Body of pancreas (tissue), 4 donors: ENCODE measurements around the gene ZFP2. TPM values are rescaled to one million over a fixed set of nuclear protein-coding genes. Genes with fewer than 3 reads are reported as not detected.

Experiments
- ATAC-seq: fragments of 150-250 bp; one replicate; pipeline ENCODE4 v1.9.1; 2016
- DNase-seq, 4 donors: peaks; one replicate each; pipeline ENCODE4 v3.0.0-alpha.2; 2019
- H3K27ac ChIP-seq, 4 donors: fragments of 200-600 bp; sonication (generic); 1 replicate in 3 of 4; 2 replicates in 1 of 4; pipeline versions ENCODE4 v1.5.1 to v1.6.1; 2016 to 2019; ENCODE audit warnings: mild to moderate bottlenecking in 1 of 4, mixed read lengths in 1 of 4, moderate library complexity in 1 of 4
- H3K27me3 ChIP-seq, 2 donors: fragments of 200-600 bp; sonication (generic); one replicate each; pipeline ENCODE4 v1.6.0; 2016; ENCODE audit warnings: mild to moderate bottlenecking in 1 of 2
- H3K36me3 ChIP-seq, 2 donors: fragments of 200-600 bp; sonication (generic); replicated peaks in 1 of 2; 2 replicates each; pipeline ENCODE4 v1.5.1; 2016; ENCODE audit warnings: low read depth in 2 of 2; ENCODE audit not compliant: insufficient read depth in 1 of 2
- H3K4me1 ChIP-seq: fragments of 200-600 bp; sonication (generic); one replicate; pipeline ENCODE4 v1.6.0; 2016
- H3K4me3 ChIP-seq, 2 donors: fragments of 200-600 bp; sonication (generic); 1 replicate in 1 of 2; 2 replicates in 1 of 2; pipeline ENCODE4 v1.5.1; 2016 to 2019
- H3K9me3 ChIP-seq, 3 donors: fragments of 200-600 bp; sonication (generic); 1 replicate in 2 of 3; 2 replicates in 1 of 3; pipeline ENCODE4 v1.5.1; 2016
- POLR2A ChIP-seq, 3 donors: fragments of 450-650 bp; IDR thresholded peaks; one replicate each; pipeline ENCODE4 v1.6.1; 2016; ENCODE audit warnings: antibody characterized with exemption in 3 of 3, mild to moderate bottlenecking in 2 of 3
- WGBS, 2 donors: methylation state at CpG; one replicate each; pipeline ENCODE4 v1.1.5; 2017; 5-methylcytosine and 5-hydroxymethylcytosine counted together
- intact Hi-C: fragments of 100-400 bp; cut with DNase I; formaldehyde crosslinking; loops from one replicate; pipeline ENCODE4 v1.15.1; 2023
- total RNA-seq, 2 donors: library from RNA; depleted of rRNA; stranded (reverse); fragments of >200 nt; gene quantifications; one replicate each; pipeline ENCODE4 v1.1.0, GENCODE V29; 2016
- TF ChIP-seq, protein P1 (sequence below), 7 experiments: fragments of 450-650 bp in 4 of 7; fragments of 200-600 bp in 3 of 7; sonication (generic) in 3 of 7; IDR thresholded peaks; one replicate each; pipeline ENCODE4 v1.5.1; 2016 to 2019; ENCODE audit warnings: antibody characterized with exemption in 7 of 7

The ZFP2 gene
- total RNA-seq, 2 donors from 2014 or later: 1.8 to 2.6 TPM

DNA sequence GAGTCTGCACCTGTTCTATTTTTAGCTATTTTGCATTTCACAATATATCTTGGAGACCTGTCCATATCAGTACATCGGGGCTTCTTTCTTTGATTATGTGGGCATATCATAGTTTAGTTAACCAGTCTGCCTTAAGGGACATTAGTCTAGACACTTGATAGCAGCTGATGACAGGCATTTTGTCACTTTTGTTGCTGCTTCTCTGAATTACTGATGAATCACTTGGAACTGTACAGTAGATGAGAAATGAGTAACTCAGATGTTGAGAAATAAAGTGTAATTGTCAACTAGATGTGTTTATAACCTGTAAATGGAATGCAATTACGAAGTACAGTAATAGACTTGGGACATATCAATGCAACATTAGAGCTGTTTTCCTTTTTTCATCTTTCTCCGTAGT lies 7.1 kb downstream of the ZFP2 start:
- Histone ChIP-seq H3K36me3 (no peaks in the 10 kb centered on the region), H3K9me3 (peaks cover 0 to 18% (median 0%) of the 10 kb centered on the region in 3 donors), H3K4me3 (no peak overlapping the region), H3K27ac (no peak overlapping the region), H3K27me3 (no peaks in the 10 kb centered on the region), H3K4me1 (no peaks in the 10 kb centered on the region)
- 61 to 83% methylated on average over 3 of the region's 3 CpGs for WGBS, 2 donors
- TF ChIP-seq, protein P1, sequence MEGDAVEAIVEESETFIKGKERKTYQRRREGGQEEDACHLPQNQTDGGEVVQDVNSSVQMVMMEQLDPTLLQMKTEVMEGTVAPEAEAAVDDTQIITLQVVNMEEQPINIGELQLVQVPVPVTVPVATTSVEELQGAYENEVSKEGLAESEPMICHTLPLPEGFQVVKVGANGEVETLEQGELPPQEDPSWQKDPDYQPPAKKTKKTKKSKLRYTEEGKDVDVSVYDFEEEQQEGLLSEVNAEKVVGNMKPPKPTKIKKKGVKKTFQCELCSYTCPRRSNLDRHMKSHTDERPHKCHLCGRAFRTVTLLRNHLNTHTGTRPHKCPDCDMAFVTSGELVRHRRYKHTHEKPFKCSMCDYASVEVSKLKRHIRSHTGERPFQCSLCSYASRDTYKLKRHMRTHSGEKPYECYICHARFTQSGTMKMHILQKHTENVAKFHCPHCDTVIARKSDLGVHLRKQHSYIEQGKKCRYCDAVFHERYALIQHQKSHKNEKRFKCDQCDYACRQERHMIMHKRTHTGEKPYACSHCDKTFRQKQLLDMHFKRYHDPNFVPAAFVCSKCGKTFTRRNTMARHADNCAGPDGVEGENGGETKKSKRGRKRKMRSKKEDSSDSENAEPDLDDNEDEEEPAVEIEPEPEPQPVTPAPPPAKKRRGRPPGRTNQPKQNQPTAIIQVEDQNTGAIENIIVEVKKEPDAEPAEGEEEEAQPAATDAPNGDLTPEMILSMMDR (IDR thresholded peaks at IDR 0.05): no peak
- no peak for TF ChIP-seq POLR2A (IDR thresholded peaks at IDR 0.05)
- DNase-seq: no peak
- no peak for ATAC-seq
- intact Hi-C loops: no loop called here

DNA sequence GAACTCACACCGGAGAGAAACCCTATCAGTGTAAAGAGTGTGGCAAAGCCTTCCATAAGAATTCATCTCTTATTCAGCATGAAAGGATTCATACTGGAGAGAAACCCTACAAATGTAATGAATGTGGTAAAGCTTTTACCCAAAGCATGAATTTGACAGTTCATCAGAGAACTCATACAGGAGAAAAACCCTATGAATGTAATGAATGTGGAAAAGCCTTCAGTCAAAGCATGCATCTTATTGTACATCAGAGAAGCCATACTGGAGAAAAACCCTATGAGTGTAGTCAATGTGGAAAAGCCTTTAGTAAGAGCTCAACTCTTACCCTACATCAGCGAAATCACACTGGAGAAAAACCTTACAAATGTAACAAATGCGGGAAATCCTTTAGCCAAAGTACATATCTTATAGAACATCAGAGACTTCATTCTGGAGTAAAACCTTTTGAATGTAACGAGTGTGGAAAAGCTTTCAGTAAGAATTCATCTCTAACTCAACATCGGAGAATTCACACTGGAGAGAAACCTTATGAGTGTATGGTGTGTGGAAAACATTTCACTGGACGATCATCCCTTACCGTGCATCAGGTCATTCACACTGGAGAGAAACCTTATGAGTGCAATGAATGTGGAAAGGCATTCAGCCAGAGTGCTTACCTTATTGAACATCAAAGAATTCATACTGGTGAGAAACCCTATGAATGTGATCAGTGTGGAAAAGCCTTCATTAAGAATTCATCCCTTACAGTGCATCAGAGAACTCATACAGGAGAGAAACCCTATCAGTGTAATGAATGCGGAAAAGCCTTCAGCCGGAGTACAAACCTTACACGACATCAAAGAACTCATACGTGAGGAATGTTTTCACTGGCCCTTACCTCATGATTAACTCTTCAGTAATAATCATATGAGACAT lies 36.4 kb downstream of the ZFP2 start:
- H3K27ac ChIP-seq: no peak overlapping the region
- H3K4me1 ChIP-seq: no peaks in the 10 kb centered on the region
- H3K4me3 ChIP-seq: no peak overlapping the region
- 87 to 97% methylated on average over 11 of the region's 11 CpGs for WGBS, 2 donors
- ATAC-seq (no peak), DNase-seq (no peak)
- H3K27me3 ChIP-seq: no peaks in the 10 kb centered on the region
- TF ChIP-seq, protein P1 (IDR thresholded peaks at IDR 0.05): no peak
- no peak for TF ChIP-seq POLR2A (IDR thresholded peaks at IDR 0.05)
- H3K9me3 ChIP-seq: peaks cover 0 to 90% (median 2%) of the 10 kb centered on the region in 3 donors
- H3K36me3 ChIP-seq: peaks cover 0 to 7% of the 10 kb centered on the region in 2 donors
- intact Hi-C loops: no loop called here

DNA sequence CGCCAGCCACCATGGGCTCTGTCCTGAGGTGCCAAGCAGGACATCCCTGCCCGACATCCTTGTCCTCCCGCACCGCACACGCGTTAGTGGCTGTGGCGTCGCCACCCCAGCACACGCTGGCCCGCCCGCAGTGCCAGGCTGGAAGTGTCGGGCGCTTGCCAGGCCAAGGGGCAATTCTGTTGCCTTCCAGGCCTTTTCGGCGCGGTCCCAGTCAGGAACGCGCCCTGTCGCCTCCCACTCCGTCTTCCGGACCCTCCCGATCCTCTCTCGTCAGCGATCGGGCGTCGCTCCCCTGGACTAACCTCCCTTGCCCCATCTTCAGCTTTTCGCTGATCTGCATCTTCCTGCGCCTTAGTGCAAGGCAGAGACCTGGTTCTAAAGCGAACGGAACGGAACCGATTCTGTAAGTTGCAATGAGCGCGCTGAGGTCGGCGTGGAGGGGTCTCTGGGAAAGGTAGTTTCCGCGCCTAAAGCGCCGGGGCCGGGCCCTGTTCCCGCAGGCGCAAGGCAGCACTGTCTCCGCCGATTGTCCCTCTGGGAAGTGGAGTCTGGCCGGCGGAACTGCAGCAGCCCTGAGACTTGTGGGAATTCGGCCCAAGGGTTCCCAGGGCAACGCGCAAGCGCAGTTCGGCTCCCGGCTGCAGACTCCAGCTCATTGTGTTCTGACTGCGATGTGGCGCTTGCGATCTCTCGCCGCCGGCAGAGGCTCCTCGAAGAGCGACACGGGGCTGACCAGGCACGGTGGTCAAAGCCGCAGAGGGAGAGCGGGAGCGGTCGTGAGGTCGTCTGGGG lies 45.1 kb downstream of the ZFP2 start, which contains the start of gene ZNF454:
TSS of gene ZNF454 (plus strand) at position 630 of the 792 bp plus-strand sequence. CDS start 1,594 bp downstream, outside the sequence.
- DNase-seq: peak; percentile 96 to 97 (median 96)
- WGBS, 2 donors: 0 to 2% methylated on average over 9 to 69 of the region's 69 CpGs
- ATAC-seq: peak; percentile 99
- TF ChIP-seq, protein P1 (IDR thresholded peaks at IDR 0.05): peak in 2 of 7 experiments; percentile 6 to 7
- TF ChIP-seq POLR2A (IDR thresholded peaks at IDR 0.05): peak; percentile 14 to 78 (median 68)
- H3K27me3 ChIP-seq: no peaks in the 10 kb centered on the region
- intact Hi-C loops: no loop called here
- H3K27ac ChIP-seq: peak within 1 kb of the TSS; percentile 17 to 79 (median 66)
- H3K9me3 ChIP-seq: peaks cover 0 to 43% (median 2%) of the 10 kb centered on the region in 3 donors
- peak within 1 kb of the TSS; percentile 52 to 73 for H3K4me3 ChIP-seq
- H3K4me1 ChIP-seq: peaks cover 22% of the 10 kb centered on the region
- H3K36me3 ChIP-seq: no peaks in the 10 kb centered on the region

DNA sequence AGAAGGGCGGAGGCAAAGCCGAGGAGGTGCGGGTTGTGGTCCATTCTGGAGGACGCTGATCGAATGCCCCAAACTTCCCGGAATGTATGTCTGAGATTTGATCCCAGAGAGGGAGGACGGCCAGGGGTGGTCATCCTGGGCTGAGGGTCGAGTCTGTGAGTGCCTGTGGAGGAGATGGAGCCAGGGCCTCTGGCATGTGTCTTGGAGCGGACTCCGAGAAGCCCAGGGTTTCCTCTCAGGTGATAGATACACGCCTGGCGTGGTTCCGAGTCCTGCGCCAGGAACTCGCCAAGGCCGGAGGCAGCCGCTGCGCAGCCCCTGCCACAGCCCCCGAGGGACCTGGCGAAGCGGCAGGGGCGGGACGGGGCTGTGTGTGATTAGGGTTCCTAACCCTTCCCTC lies 45.6 kb downstream of the ZFP2 start:
- H3K27ac ChIP-seq: peak overlapping the region in 3 of 4 donors; percentile 17 to 79 (median 76)
- DNase-seq (peak; percentile 32 to 56 (median 43)), ATAC-seq (peak; percentile 25)
- H3K27me3 ChIP-seq: no peaks in the 10 kb centered on the region
- peak overlapping the region; percentile 52 to 73 for H3K4me3 ChIP-seq
- TF ChIP-seq, protein P1 (IDR thresholded peaks at IDR 0.05): no peak
- TF ChIP-seq POLR2A (IDR thresholded peaks at IDR 0.05): no peak
- peaks cover 0 to 38% (median 2%) of the 10 kb centered on the region in 3 donors for H3K9me3 ChIP-seq
- intact Hi-C loops: no loop called here
- WGBS, 2 donors: 0 to 1% methylated on average over 23 of the region's 23 CpGs
- no peaks in the 10 kb centered on the region for H3K36me3 ChIP-seq
- peaks cover 22% of the 10 kb centered on the region for H3K4me1 ChIP-seq
